Prostate gland (tissue), 2 donors: ENCODE results near the gene CRAT.

ENCODE experiments used
- POLR2A ChIP-seq: fragments of 450-650 bp; IDR thresholded peaks from one replicate; pipeline ENCODE4 v1.6.1; 2016; ENCODE audit warnings: antibody characterized with exemption, mild to moderate bottlenecking
- TF ChIP-seq, protein P1 (sequence below), 4 experiments: fragments of 200-600 bp in 2 of 4; fragments of 450-650 bp in 2 of 4; sonication (generic) in 2 of 4; IDR thresholded peaks; 1 replicate in 3 of 4; 2 replicates in 1 of 4; pipeline ENCODE4 v1.5.1; 2016 to 2019; ENCODE audit warnings: antibody characterized with exemption in 4 of 4, mild to moderate bottlenecking in 2 of 4, moderate library complexity in 2 of 4

DNA sequence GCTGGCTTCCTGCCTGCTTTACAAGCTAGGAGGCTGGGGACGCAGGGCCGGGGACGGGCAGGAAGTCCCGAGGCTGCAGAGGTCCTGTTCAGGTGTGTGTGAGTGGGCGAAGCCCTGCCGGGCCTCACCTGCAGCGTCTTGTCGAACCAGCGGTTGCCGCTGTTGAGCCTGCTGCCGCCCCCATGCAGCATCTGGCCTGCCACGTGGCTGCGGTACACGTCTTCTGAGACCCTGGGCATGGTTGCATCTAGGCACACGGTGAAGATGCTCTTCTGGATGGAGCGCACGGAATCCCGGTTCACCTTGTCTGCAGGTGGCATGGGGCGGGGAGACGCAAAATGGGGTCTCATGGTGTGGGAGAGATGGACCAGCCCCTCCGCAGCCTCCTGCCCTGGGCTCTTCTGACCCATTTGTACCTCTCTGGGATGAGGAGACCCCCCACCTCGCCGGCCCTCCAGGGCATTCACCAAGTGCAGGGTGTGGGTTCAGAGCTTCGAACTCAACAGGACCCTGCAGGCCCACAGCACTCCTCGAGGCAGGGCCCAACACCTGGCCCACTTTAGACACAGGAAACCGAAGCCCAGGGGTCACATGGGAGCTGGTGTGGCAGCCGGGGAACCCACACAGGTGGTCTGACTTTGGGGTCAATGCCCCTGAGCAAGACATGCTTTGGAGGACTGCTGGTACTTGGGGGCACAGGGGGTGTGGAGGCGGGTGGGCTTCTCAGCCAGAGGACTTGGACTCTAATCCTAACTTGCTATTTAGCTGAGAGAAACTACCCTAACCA lies 10.0 kb downstream of the CRAT start:
- TF ChIP-seq, protein P1, sequence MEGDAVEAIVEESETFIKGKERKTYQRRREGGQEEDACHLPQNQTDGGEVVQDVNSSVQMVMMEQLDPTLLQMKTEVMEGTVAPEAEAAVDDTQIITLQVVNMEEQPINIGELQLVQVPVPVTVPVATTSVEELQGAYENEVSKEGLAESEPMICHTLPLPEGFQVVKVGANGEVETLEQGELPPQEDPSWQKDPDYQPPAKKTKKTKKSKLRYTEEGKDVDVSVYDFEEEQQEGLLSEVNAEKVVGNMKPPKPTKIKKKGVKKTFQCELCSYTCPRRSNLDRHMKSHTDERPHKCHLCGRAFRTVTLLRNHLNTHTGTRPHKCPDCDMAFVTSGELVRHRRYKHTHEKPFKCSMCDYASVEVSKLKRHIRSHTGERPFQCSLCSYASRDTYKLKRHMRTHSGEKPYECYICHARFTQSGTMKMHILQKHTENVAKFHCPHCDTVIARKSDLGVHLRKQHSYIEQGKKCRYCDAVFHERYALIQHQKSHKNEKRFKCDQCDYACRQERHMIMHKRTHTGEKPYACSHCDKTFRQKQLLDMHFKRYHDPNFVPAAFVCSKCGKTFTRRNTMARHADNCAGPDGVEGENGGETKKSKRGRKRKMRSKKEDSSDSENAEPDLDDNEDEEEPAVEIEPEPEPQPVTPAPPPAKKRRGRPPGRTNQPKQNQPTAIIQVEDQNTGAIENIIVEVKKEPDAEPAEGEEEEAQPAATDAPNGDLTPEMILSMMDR (IDR thresholded peaks at IDR 0.05), result no peak
- TF ChIP-seq POLR2A, result no peak
